NAMALWA (cell line): ENCODE measurements around the gene USP32.
A peak's percentile ranks its signal among the peaks of the same experiment; 100 is the strongest.

Experiments
- DNase-seq: peaks from one replicate; pipeline ENCODE4 v3.0.0-alpha.2; 2015; ENCODE audit warnings: low spot score

Gene USP32

GRCh38 chr17:60174035-60174434 is 217.9 kb downstream of the USP32 start:
- DNase-seq: no peak

GRCh38 chr17:60173304-60173819 is 218.6 kb downstream of the USP32 start:
- no peak for DNase-seq

- no peak for DNase-seq
Observed at GRCh38 chr17:60171753-60172079, 220.2 kb downstream of the USP32 start.

- no peak for DNase-seq
Observed at GRCh38 chr17:60170835-60171752, 220.8 kb downstream of the USP32 start.

GRCh38 chr17:60169921-60170817 is 221.8 kb downstream of the USP32 start:
- DNase-seq: no peak

GRCh38 chr17:60168654-60169053 is 223.3 kb downstream of the USP32 start:
- DNase-seq: no peak

GRCh38 chr17:60167065-60167741 is 224.7 kb downstream of the USP32 start:
- no peak for DNase-seq

GRCh38 chr17:60165971-60166370 is 226.0 kb downstream of the USP32 start:
- no peak for DNase-seq

GRCh38 chr17:60165223-60165622 is 226.7 kb downstream of the USP32 start:
- DNase-seq: peak; percentile 29

GRCh38 chr17:60164697-60165096 is 227.2 kb downstream of the USP32 start:
- DNase-seq: no peak

- no peak for DNase-seq
Observed at GRCh38 chr17:60164164-60164563, 227.8 kb downstream of the USP32 start.

- peak; percentile 43 for DNase-seq
Observed at GRCh38 chr17:60163108-60163784, 228.7 kb downstream of the USP32 start.

GRCh38 chr17:60161598-60162330 is 230.2 kb downstream of the USP32 start:
- DNase-seq: no peak

- DNase-seq: no peak
Observed at GRCh38 chr17:60160829-60161501, 231.0 kb downstream of the USP32 start.

- DNase-seq: no peak
Observed at GRCh38 chr17:60159479-60159866, 232.5 kb downstream of the USP32 start.

GRCh38 chr17:60158751-60159478 is 233.0 kb downstream of the USP32 start:
- no peak for DNase-seq

- no peak for DNase-seq
Observed at GRCh38 chr17:60157487-60158040, 234.4 kb downstream of the USP32 start.

- DNase-seq: no peak
Observed at GRCh38 chr17:60156746-60157145, 235.2 kb downstream of the USP32 start.

GRCh38 chr17:60155815-60156214 is 236.1 kb downstream of the USP32 start:
- no peak for DNase-seq
